Measurements from ENCODE around the gene PRR3. TPM values are rescaled to one million over a fixed set of nuclear protein-coding genes. Genes with fewer than 3 reads are reported as not detected.

PRR3 gene
- total and polyA plus RNA-seq, 2 of the 13 experiments (the other 11 are each of a cell fraction or from before 2014, with no cell fraction given) = 14.6 to 21.2 TPM

DNA sequence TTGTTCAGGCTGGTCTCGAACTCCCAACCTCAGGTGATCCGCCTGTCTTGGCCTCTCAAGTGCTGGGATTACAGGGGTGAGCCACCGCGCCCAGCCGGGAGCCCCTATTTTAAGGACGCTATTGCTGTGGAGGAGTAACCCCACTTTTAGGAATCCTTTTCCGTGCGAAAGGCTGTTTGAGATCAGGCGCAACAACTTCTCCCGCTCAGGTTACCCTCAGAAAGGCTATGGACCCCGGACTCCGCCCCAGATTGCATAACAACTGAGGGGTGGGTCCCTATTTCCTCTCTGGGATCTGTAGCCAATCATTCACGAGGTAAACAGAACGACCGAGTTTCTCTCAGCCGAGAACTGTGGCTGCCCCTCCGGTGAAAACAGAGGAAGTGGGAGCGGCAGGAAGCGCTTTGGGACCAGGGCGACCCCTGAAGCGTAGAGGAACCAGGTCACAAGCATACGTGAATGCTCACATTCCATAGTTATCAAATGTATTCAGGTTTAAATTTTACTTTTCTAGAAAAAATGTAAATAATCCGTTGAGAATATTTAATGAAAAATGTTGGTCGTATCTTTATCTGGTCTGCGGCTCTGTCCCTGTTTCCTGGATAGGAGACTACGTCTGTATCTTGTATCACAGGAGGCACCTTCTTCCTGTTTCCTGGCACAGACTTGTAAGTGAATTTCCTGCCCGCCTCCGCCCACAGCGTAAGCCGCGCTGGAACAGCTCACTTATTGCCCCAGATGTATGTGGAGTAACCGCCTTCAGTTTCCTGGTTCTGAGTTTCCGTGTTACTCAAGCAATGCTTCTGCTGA is 40.9 kb upstream of the PRR3 start (continued):
- TF ChIP-seq, protein P1, sequence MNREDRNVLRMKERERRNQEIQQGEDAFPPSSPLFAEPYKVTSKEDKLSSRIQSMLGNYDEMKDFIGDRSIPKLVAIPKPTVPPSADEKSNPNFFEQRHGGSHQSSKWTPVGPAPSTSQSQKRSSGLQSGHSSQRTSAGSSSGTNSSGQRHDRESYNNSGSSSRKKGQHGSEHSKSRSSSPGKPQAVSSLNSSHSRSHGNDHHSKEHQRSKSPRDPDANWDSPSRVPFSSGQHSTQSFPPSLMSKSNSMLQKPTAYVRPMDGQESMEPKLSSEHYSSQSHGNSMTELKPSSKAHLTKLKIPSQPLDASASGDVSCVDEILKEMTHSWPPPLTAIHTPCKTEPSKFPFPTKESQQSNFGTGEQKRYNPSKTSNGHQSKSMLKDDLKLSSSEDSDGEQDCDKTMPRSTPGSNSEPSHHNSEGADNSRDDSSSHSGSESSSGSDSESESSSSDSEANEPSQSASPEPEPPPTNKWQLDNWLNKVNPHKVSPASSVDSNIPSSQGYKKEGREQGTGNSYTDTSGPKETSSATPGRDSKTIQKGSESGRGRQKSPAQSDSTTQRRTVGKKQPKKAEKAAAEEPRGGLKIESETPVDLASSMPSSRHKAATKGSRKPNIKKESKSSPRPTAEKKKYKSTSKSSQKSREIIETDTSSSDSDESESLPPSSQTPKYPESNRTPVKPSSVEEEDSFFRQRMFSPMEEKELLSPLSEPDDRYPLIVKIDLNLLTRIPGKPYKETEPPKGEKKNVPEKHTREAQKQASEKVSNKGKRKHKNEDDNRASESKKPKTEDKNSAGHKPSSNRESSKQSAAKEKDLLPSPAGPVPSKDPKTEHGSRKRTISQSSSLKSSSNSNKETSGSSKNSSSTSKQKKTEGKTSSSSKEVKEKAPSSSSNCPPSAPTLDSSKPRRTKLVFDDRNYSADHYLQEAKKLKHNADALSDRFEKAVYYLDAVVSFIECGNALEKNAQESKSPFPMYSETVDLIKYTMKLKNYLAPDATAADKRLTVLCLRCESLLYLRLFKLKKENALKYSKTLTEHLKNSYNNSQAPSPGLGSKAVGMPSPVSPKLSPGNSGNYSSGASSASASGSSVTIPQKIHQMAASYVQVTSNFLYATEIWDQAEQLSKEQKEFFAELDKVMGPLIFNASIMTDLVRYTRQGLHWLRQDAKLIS (CRISPR knock-in tag; IDR thresholded peaks at IDR 0.05) = peak; percentile 72; the same call in 1 of the 2 replicates
- no peak; the same call in 1 of the 2 replicates for TF ChIP-seq ZNF788 (CRISPR knock-in tag; IDR thresholded peaks at IDR 0.05; ENCODE audit: borderline replicate concordance)
- no peak for TF ChIP-seq ZNF333 (CRISPR knock-in tag; IDR thresholded peaks at IDR 0.05; ENCODE audit: borderline replicate concordance)
- peak in 1 of 2 experiments; percentile 87; a peak in 2 of 4 replicates for TF ChIP-seq KLF16 (CRISPR knock-in tag; IDR thresholded peaks at IDR 0.05)
- 0 out of 2 replicates have a peak, but pooled peaks have one; percentile 35 for TF ChIP-seq MAZ (IDR thresholded peaks at IDR 0.05; ENCODE audit: borderline replicate concordance, low read depth, low read length)
- 0 out of 2 replicates have a peak, but pooled peaks have one; percentile 28 for TF ChIP-seq MAZ (CRISPR knock-in tag; IDR thresholded peaks at IDR 0.05; ENCODE audit: low read depth)
- no peak for TF ChIP-seq ZNF776 (CRISPR knock-in tag; IDR thresholded peaks at IDR 0.05)
- TF ChIP-seq, protein P2, sequence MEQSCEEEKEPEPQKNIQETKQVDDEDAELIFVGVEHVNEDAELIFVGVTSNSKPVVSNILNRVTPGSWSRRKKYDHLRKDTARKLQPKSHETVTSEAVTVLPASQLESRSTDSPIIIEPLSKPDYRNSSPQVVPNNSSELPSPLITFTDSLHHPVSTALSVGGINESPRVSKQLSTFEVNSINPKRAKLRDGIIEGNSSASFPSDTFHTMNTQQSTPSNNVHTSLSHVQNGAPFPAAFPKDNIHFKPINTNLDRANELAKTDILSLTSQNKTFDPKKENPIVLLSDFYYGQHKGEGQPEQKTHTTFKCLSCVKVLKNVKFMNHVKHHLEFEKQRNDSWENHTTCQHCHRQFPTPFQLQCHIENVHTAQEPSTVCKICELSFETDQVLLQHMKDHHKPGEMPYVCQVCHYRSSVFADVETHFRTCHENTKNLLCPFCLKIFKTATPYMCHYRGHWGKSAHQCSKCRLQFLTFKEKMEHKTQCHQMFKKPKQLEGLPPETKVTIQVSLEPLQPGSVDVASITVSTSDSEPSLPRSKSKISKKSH (CRISPR knock-in tag; IDR thresholded peaks at IDR 0.05; ENCODE audit: borderline replicate concordance) = 0 out of 2 replicates have a peak, but pooled peaks have one; percentile 58
- TF ChIP-seq, protein P3, sequence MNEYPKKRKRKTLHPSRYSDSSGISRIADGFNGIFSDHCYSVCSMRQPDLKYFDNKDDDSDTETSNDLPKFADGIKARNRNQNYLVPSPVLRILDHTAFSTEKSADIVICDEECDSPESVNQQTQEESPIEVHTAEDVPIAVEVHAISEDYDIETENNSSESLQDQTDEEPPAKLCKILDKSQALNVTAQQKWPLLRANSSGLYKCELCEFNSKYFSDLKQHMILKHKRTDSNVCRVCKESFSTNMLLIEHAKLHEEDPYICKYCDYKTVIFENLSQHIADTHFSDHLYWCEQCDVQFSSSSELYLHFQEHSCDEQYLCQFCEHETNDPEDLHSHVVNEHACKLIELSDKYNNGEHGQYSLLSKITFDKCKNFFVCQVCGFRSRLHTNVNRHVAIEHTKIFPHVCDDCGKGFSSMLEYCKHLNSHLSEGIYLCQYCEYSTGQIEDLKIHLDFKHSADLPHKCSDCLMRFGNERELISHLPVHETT (CRISPR knock-in tag; conservative IDR thresholded peaks at IDR 0.05) = 0 out of 2 replicates have a peak, but pooled peaks have one; percentile 40
- TF ChIP-seq, protein P4, sequence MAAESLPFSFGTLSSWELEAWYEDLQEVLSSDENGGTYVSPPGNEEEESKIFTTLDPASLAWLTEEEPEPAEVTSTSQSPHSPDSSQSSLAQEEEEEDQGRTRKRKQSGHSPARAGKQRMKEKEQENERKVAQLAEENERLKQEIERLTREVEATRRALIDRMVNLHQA (CRISPR knock-in tag; IDR thresholded peaks at IDR 0.05) = no peak
- TF ChIP-seq, protein P5, sequence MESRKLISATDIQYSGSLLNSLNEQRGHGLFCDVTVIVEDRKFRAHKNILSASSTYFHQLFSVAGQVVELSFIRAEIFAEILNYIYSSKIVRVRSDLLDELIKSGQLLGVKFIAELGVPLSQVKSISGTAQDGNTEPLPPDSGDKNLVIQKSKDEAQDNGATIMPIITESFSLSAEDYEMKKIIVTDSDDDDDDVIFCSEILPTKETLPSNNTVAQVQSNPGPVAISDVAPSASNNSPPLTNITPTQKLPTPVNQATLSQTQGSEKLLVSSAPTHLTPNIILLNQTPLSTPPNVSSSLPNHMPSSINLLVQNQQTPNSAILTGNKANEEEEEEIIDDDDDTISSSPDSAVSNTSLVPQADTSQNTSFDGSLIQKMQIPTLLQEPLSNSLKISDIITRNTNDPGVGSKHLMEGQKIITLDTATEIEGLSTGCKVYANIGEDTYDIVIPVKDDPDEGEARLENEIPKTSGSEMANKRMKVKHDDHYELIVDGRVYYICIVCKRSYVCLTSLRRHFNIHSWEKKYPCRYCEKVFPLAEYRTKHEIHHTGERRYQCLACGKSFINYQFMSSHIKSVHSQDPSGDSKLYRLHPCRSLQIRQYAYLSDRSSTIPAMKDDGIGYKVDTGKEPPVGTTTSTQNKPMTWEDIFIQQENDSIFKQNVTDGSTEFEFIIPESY (CRISPR knock-in tag; IDR thresholded peaks at IDR 0.05) = peak; percentile 50; the same call in 1 of the 2 replicates
- no peak for TF ChIP-seq HMGA1 (CRISPR knock-in tag; conservative IDR thresholded peaks at IDR 0.05)
- TF ChIP-seq MAF1 (CRISPR knock-in tag; IDR thresholded peaks at IDR 0.05; ENCODE audit: borderline replicate concordance) = 0 out of 2 replicates have a peak, but pooled peaks have one; percentile 63
- no peak for TF ChIP-seq ZFP1 (CRISPR knock-in tag; IDR thresholded peaks at IDR 0.05)
- TF ChIP-seq FOXC1 (CRISPR knock-in tag; IDR thresholded peaks at IDR 0.05; ENCODE audit: borderline replicate concordance) = peak; percentile 79; the same call in 1 of the 2 replicates
- 0 out of 2 replicates have a peak, but pooled peaks have one; percentile 17 for TF ChIP-seq CHCHD3 (CRISPR knock-in tag; IDR thresholded peaks at IDR 0.05)
